Esophagus squamous epithelium (tissue), 5 donors: ENCODE results near the gene PRKG1. TPM values are rescaled to one million over a fixed set of nuclear protein-coding genes. Genes with fewer than 3 reads are reported as not detected.

ENCODE experiments used
- DNase-seq: peaks from one replicate; lab custom pipeline; 2025; lab: John Stamatoyannopoulos, UW
- H3K27ac ChIP-seq, 4 donors: fragments of 200-600 bp; sonication (generic); one replicate each; pipeline ENCODE4 v1.5.1; 2016 to 2019; ENCODE audit warnings: mild to moderate bottlenecking in 1 of 4
- H3K27me3 ChIP-seq, 4 donors: fragments of 200-600 bp; sonication (generic); 1 replicate in 3 of 4; 2 replicates in 1 of 4; pipeline versions ENCODE4 v1.5.1 to v1.6.0; 2017 to 2021; ENCODE audit warnings: antibody characterized with exemption in 1 of 4
- H3K36me3 ChIP-seq, 3 donors: fragments of 200-600 bp; sonication (generic); one replicate each; pipeline ENCODE4 v1.5.1; 2016 to 2019
- H3K4me1 ChIP-seq, 3 donors: fragments of 200-600 bp; sonication (generic); one replicate each; pipeline ENCODE4 v1.5.1; 2017 to 2019
- H3K4me3 ChIP-seq, 4 donors: fragments of 200-600 bp; sonication (generic); 1 replicate in 3 of 4; 2 replicates in 1 of 4; pipeline ENCODE4 v1.5.1; 2016 to 2019; ENCODE audit warnings: mild to moderate bottlenecking in 2 of 4, moderate library complexity in 1 of 4
- H3K9me3 ChIP-seq, 3 donors: fragments of 200-600 bp; sonication (generic); one replicate each; pipeline ENCODE4 v1.5.1; 2016 to 2019
- CTCF ChIP-seq, 6 experiments: fragments of 450-650 bp in 4 of 6; fragments of 200-600 bp in 2 of 6; sonication (generic) in 2 of 6; IDR thresholded peaks; one replicate each; pipeline ENCODE4 v1.5.1; 2016 to 2019; ENCODE audit warnings: antibody characterized with exemption in 6 of 6, mild to moderate bottlenecking in 4 of 6, moderate library complexity in 4 of 6
- POLR2A ChIP-seq, 4 donors: fragments of 450-650 bp; IDR thresholded peaks; one replicate each; pipeline ENCODE4 v1.6.1; 2017; ENCODE audit warnings: antibody characterized with exemption in 4 of 4, mild to moderate bottlenecking in 4 of 4, moderate library complexity in 3 of 4
- WGBS, 2 donors: methylation state at CpG; one replicate each; pipeline ENCODE4 v1.1.5; 2018; 5-methylcytosine and 5-hydroxymethylcytosine counted together
- intact Hi-C: fragments of 100-400 bp; cut with DNase I; formaldehyde crosslinking; loops from one replicate; pipeline ENCODE4 v1.15.0; 2022
- total RNA-seq, 4 donors: library from RNA; depleted of rRNA; stranded (reverse); fragments of >200 nt; gene quantifications; one replicate each; pipeline ENCODE4 v1.1.0, GENCODE V29; 2016
- donor health status: DM: yes; HTN: yes; CAD: no.

The PRKG1 gene
- total RNA-seq, 4 donors from 2014 or later = 2.0 to 10.9 (median 3.8) TPM

GRCh38 chr10:51802030-51802429 lies 727.7 kb downstream of the PRKG1 start:
- Histone ChIP-seq H3K9me3 (no peaks in the 10 kb centered on the region), H3K27ac (no peak overlapping the region), H3K4me1 (no peaks in the 10 kb centered on the region), H3K27me3 (no peaks in the 10 kb centered on the region), H3K4me3 (no peak overlapping the region), H3K36me3 (no peaks in the 10 kb centered on the region)
- no peak for DNase-seq
- intact Hi-C loops = no loop called here
- TF ChIP-seq CTCF (IDR thresholded peaks at IDR 0.05) (no peak), POLR2A (IDR thresholded peaks at IDR 0.05) (no peak)

GRCh38 chr10:51804866-51805265 lies 730.6 kb downstream of the PRKG1 start:
- 32 to 35% methylated on average over 3 of the region's 3 CpGs for WGBS, 2 donors
- no peak for TF ChIP-seq POLR2A (IDR thresholded peaks at IDR 0.05)
- intact Hi-C loops = no loop called here

GRCh38 chr10:51806079-51806835 lies 732.0 kb downstream of the PRKG1 start:
- intact Hi-C loops = no loop called here
- no peak for TF ChIP-seq CTCF (IDR thresholded peaks at IDR 0.05)
- TF ChIP-seq POLR2A (IDR thresholded peaks at IDR 0.05) = no peak
- Histone ChIP-seq H3K27me3 (no peaks in the 10 kb centered on the region), H3K4me3 (no peak overlapping the region), H3K36me3 (no peaks in the 10 kb centered on the region), H3K27ac (no peak overlapping the region), H3K4me1 (no peaks in the 10 kb centered on the region), H3K9me3 (no peaks in the 10 kb centered on the region)
- no peak for DNase-seq
- WGBS, 2 donors = 88 to 90% methylated on average over 5 of the region's 5 CpGs

More at GRCh38 chr10:51804866-51805265, 730.6 kb downstream of the PRKG1 start:
- Histone ChIP-seq H3K27me3 (no peaks in the 10 kb centered on the region), H3K4me1 (no peaks in the 10 kb centered on the region), H3K36me3 (no peaks in the 10 kb centered on the region), H3K9me3 (no peaks in the 10 kb centered on the region), H3K27ac (no peak overlapping the region), H3K4me3 (no peak overlapping the region)
- DNase-seq = no peak

- TF ChIP-seq CTCF (IDR thresholded peaks at IDR 0.05) (no peak), POLR2A (IDR thresholded peaks at IDR 0.05) (no peak)
- no peaks in the 10 kb centered on the region for H3K9me3 ChIP-seq
- H3K4me1 ChIP-seq = no peaks in the 10 kb centered on the region
- intact Hi-C loops = no loop called here
- H3K27me3 ChIP-seq = no peaks in the 10 kb centered on the region
- H3K36me3 ChIP-seq = no peaks in the 10 kb centered on the region
- DNase-seq = no peak
- WGBS, 2 donors = 85% methylated on average over 3 of the region's 3 CpGs
- H3K4me3 ChIP-seq = no peak overlapping the region
- H3K27ac ChIP-seq = no peak overlapping the region
Measured at GRCh38 chr10:51808187-51808586, 733.9 kb downstream of the PRKG1 start.

- no peak for TF ChIP-seq POLR2A (IDR thresholded peaks at IDR 0.05)
- no peak for TF ChIP-seq CTCF (IDR thresholded peaks at IDR 0.05)
- H3K4me1 ChIP-seq = no peaks in the 10 kb centered on the region
- no peak overlapping the region for H3K27ac ChIP-seq
- H3K36me3 ChIP-seq = no peaks in the 10 kb centered on the region
- DNase-seq = no peak
- whole genome bisulfite sequencing, 2 donors = 65 to 84% methylated on average over 2 of the region's 2 CpGs
- no peak overlapping the region for H3K4me3 ChIP-seq
- intact Hi-C loops = no loop called here
- H3K27me3 ChIP-seq = no peaks in the 10 kb centered on the region
- H3K9me3 ChIP-seq = no peaks in the 10 kb centered on the region
Measured at GRCh38 chr10:51815723-51816122, 741.4 kb downstream of the PRKG1 start.
